Panc1 (cell line): ENCODE measurements around the gene OPA3.

Experiments used
- CTCF ChIP-seq: fragments of 450-650 bp; IDR thresholded peaks from 2 replicates; pipeline ENCODE4 v1.5.1; 2017; ENCODE audit warnings: mild to moderate bottlenecking
- SIN3A ChIP-seq: IDR thresholded peaks from 2 replicates; pipeline ENCODE4 v1.6.1; 2012; ENCODE audit warnings: low read depth, mild to moderate bottlenecking, low read length, moderate library complexity, borderline replicate concordance; ENCODE audit not compliant: insufficient read depth

DNA sequence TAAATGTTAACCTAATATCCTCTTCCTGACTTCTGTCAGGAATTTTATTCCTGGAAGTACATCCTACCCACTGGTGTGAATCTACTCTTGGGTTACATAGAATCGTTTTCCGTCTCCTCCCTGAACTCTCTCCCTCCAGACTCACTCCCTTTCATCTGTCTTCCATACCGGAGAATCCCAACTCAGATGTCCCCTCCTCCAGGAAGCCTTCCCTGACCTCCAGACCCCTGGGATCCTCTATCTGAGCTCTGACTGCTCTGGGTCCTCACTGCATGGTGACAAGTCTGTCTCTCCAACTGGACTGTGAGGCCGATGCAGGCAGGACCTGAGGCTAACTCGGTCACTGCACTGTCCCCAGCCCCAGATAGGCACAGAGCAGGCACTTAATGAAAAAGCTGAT lies 24.6 kb downstream of the OPA3 start:
- no peak for TF ChIP-seq CTCF
- no peak for TF ChIP-seq SIN3A
